ENCODE measurements around the gene SDHAF3.
"Not testable (repeated sequence)": the region's sequence is repeated elsewhere in the genome, so short reads cannot be mapped to it uniquely, and the experiment has no call there.

SDHAF3 gene

DNA sequence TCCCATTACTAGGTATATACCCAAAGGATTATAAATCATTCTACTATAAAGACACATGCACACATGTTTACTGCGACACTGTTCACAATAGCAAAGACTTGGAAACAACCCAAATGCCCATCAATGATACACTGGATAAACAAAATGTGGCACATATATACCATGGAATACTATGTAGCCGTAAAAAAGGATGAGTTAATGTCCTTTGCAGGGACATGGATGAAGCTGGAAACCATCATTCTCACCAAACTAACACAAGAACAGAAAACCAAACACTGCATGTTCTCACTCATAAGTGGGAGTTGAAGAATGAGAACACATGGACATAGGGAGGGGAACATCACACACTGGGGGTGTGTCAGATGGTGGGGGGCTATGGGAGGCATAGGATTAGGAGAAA is 78.7 kb downstream of the SDHAF3 start:
- DNase-seq; intact Hi-C loops (cut with DNase I): not testable (repeated sequence)

DNA sequence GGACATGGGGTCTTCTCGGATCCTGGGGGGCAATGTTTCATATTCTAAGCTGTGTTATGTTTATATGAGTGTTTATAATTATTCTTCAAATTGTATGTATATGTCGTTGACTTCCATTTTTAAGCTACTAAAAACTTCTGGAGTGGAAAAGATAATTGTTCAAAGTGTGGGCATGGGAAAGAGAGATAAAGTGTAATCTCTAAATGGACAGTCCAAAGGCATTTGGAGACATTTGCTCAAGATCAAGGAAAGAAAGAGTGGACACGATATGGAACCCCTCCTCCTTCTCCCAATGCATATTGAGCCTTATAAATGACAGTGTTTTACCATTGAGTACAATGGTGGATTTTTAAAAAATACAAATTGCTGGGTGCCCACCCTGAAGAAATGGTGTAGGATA is 81.1 kb downstream of the SDHAF3 start:
- no peak for DNase-seq
- intact Hi-C loops (cut with DNase I), result no loop called here

DNA sequence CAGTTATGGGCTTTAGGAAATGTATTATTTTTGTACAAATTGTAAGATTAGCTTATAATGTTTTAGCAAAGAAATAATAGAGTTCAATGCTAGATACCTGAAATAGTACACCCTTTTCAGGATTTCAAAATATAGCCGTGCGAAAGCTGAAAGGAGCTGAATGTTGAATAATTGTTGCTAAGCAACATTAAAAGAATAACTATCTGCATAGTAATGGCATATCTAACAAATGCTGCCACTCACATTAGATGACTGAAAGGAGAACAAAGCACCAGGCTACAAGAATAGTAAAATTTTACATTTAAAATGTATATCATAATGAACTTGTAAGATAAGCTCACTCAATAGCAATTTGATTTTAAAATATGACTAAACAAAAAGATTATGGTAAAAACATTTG is 82.5 kb downstream of the SDHAF3 start:
- intact Hi-C loops (cut with DNase I), result no loop called here
- no peak for DNase-seq

DNA sequence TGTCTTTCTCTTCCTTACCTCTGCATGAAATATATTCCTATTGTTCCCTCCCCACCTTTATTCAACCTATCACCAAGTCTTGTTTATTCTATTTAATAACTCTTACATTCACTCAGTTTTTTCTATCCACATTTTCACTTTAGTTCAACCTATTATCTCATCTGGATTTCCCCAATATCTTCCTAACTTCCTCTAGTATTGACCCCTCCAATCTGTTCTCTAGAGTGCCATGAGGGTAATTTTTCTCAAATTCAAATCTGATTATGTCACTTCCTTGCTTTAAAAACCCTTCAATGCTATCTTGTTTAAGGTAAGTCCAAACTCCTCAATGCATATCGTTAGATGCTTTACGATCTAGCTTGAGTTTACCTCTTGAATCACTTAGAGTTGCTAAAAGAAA is 86.5 kb downstream of the SDHAF3 start:
- no peak for DNase-seq
- intact Hi-C loops (cut with DNase I), result no loop called here

DNA sequence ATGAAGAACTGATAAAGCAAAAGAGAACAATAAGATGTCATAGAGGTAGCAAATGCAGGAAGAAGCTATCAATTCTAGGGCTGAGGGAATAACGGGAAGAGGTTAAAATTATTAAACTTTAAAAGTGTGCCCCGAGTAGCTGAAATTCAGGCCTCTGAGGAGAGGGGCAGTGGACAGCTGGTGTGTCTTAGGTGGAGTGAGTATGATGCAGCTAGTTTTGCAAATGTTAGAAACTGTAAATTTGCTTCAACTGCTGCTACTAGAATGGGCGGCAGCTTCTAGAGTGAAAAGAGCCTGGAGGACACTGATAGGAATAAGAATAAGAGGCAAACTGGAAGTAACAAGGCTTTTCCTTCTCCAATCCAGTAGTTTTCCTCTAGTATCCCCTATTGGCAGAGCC is 87.3 kb downstream of the SDHAF3 start:
- intact Hi-C loops (cut with DNase I), result no loop called here

DNA sequence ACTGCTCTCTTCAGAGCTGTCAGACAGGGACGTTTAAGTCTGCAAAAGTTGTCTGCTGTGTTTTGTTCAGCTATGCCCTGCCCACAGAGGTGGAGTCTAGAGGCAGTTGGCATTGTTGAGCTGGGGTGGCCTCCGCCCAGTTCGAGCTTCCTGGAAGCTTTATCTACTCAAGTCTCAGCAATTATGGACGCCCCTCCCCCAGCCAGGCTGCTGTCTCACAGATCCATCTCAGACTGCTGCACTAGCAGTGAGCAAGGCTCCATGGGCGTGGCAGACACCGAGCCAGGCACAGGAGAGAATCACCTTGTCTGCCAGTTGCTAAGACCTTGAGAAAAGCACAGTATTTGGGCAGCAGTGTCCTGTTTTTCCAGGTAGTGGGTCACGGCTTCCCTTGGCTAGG is 98.1 kb downstream of the SDHAF3 start:
- no peak for DNase-seq
- intact Hi-C loops (cut with DNase I), result no loop called here

More for the DNA sequence above, 87.3 kb downstream of the SDHAF3 start:
- no peak for DNase-seq

DNA sequence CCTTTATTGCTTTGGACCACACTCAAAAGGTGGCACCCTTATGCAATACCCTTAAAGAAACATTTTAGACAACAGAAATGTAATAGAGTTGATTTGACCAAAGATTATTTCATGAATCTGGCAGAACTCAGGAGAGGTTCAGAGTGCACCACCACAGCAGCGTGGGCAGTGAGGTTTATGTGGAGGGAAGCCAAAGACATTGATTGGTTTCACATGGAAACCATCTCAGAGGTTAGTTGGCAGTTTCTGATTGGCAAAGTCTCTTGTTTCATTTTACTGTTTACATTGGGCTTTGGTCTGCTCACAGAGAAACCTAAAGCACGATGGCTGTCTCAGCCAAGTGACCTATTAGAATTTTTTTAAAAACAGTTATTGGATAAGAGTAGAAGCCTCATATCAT is 101.3 kb downstream of the SDHAF3 start:
- DNase-seq, result no peak
- intact Hi-C loops (cut with DNase I), result no loop called here

DNA sequence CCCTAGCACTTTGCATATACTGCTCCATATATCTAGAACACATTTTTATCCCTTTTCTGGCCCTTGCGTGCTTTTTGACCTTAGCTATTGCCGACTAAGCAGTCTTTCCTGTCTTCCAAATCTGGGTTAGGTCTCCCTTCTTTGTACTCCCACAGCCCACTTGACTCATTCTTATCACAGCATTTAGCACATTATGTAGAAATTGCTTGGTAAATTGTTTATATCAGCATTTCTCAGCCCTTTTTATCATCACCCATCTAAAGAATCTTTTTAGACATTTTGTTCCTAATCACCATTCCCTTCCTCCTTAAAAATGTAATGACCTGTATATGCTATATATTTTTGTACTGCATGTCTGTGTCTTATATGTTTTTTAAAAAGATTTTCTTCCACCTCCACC is 101.7 kb downstream of the SDHAF3 start:
- intact Hi-C loops (cut with DNase I), result no loop called here
- DNase-seq, result no peak

DNA sequence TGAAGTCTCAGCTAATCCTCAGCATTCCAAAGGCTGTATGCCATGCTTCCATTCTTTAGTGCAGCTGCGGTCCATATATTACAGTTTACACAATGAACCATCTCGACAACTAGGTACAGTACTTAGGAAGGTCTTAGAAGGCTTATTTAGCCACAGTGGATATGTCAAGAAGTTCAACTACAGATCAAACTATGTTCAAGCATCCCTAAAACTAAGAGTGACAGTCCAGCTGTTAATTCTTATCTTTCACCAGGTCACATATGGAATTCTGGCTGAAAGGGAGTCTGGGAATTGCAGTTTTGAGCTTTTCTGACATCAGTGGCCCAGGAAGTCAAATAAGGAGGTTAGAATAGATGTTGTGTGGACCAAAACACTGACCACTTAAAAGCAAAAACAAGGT is 106.8 kb downstream of the SDHAF3 start:
- DNase-seq, result no peak
- intact Hi-C loops (cut with DNase I), result no loop called here

DNA sequence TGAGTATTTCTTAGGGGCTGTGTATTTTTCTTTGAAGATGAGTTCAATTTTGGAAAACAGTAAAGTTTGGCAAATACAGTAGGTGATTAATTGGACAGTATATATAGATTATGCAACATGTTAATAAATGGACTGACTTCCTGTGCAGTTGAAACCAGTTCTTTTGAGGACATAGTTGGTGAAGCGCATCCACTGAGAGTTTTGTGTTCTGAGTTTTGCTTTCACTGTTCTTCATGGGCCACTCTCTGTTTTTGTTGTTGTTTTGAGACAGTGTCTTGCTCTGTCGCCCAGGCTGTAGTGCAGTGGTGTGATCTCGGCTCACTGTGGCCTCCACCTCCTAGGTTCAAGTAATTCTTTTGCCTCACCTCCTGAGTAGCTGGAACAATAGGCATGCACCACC is 109.0 kb downstream of the SDHAF3 start:
- intact Hi-C loops (cut with DNase I), result no loop called here
- DNase-seq, result no peak
